Left renal cortex interstitium (tissue), 4 donors: Measurements from ENCODE around the gene FAM107B. TPM values are rescaled to one million over a fixed set of nuclear protein-coding genes. Genes with fewer than 3 reads are reported as not detected.
A peak's percentile ranks its signal among the peaks of the same experiment; 100 is the strongest.
"Not testable (repeated sequence)": the region's sequence is repeated elsewhere in the genome, so short reads cannot be mapped to it uniquely, and the experiment has no call there.

ENCODE experiments used
- DNase-seq, 4 donors: peaks; one replicate each; pipeline ENCODE4 v3.0.0-alpha.2; 2013; ENCODE audit warnings: low read depth in 4 of 4, low spot score in 2 of 4, missing footprints in 1 of 4
- polyA plus RNA-seq, 4 donors: library from polyadenylated mRNA; unstranded; fragments of 120-200 nt; gene quantifications; one replicate each; pipeline ENCODE4 v1.2.1, GENCODE V29; 2013; ENCODE audit not compliant: insufficient read length in 4 of 4

Gene FAM107B
- polyA plus RNA-seq, 4 donors: 78.9 to 113 (median 87.7) TPM

- DNase-seq: no peak
These were observed 169.3 kb downstream of the FAM107B start for GRCh38 chr10:14605231-14605925.

- peak in 2 of 4 donors; percentile 67 to 73 for DNase-seq
These were observed 170.2 kb downstream of the FAM107B start for GRCh38 chr10:14604181-14605142.

DNA sequence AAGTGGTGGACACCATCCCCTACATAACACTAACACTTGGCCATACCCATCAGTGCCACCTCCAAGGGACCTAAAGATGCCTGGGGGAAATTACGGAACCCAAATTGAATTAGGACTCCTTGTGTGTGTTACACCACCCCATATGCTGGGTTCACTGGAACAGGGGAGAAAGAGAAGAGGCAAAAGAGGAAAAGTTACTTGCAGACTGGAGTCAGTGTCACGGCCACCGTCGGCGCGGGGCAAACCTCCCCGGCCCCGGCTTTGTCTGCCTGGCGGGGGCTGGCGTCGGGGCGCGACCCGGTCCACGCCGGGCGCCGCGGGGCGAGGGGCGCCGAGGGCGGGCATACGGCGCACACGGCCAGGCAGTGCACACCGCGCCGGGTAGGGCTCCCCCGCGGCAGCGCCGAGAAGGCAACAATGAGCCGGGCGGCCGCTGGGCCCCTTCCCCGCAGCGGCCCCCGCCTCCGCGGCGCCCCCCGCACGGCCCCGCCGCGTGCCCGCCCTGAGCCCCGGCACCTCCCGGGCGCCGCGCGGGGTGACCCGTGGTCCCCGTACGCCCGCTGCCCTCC is 171.1 kb downstream of the FAM107B start:
- DNase-seq: no peak

GRCh38 chr10:14602807-14603533 is 171.7 kb downstream of the FAM107B start:
- no peak for DNase-seq

DNA sequence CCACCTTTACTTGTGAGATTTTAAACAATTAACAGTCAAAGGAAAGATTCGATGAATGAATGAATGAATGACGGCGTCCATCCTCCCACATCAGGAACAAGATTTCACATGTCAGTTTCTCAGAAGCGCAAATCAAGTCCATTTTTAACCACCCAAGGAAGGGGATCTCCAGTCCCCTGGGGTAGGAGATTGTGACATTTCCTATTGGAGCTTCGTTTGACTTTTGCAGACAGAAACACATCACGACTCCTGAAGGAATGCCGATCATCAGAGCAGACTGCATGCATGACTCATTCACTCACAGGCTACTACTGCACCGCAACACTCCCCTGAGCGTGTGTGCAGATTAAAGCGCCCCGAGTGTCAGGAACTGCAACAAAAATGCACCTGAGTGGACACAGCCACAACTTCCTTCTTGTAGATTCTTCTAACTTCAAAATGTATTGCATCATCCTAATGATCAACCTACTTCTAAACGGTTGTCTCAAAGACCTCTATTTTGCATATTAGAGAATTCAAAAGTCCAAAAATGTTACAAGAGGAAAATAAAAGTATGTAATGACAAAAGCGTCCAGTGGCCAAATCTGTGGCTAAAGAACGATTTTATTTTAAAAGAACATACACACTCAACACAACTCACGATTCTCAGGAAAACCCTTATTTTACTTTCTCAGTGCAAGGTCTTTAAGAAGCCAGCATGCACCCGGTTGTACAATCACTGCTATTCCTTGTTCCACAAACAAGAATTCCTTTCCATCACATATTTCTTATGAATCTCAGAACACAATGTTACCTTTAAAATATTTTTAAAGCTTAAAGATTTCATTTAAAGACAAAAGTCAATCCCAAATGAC is 172.6 kb downstream of the FAM107B start:
- DNase-seq: no peak

GRCh38 chr10:14601326-14601725 is 173.4 kb downstream of the FAM107B start:
- no peak for DNase-seq

GRCh38 chr10:14600065-14600464 is 174.6 kb downstream of the FAM107B start:
- DNase-seq: no peak

GRCh38 chr10:14598809-14599764 is 175.6 kb downstream of the FAM107B start:
- no peak for DNase-seq

DNA sequence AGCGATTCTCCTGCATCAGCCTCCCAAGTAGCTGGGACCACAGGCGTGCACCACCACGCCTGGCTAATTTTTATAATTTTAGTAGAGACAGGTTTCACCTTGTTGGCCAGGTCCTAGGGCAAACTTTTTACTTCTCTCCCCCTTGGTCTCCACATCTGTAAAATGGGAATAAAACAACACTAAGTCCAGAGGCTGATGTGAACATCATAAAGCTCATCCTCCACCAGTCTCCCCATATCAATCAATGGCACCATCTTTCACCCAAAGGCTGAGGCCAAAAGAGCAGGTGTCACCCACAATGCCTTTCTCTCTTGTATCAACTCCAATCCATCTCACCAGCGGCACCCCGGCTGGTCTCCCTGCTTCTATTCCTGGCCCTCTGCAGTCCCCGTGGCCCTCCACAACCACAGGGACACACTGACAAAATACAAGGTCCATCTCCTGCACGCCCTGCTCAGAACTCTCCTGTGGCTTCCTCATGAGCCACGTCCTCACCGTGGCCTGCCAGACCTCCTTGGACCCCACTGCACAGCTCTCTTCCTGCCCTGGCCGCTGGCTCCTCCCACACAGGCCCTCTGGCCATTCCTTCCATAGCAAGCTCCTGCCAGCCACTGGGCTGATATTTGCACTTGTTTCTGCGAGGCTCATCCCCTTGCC is 179.0 kb downstream of the FAM107B start:
- DNase-seq: no peak

GRCh38 chr10:14594878-14595525 is 179.7 kb downstream of the FAM107B start:
- DNase-seq: no peak

GRCh38 chr10:14593806-14594205 is 180.9 kb downstream of the FAM107B start:
- DNase-seq: no peak

DNA sequence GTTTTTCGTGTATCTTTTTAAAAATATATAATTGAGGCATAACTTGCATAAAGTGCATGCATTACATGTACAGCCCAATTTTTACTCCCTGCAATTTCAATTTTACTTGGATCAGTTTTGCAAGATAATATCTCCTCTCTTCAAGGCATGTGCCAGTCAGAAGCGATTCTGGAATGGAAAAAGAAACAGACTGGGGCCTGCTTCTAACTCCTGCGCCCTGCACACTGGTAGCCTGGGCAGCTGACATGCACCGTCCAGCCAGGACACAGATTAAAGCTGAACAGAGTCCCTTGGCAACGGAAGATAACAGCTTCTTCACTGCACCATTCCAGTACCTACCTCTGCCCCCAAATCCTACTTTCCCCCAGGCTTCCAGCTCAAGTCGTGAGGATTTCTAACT is 182.1 kb downstream of the FAM107B start:
- DNase-seq: no peak

GRCh38 chr10:14592026-14592425 is 182.7 kb downstream of the FAM107B start:
- no peak for DNase-seq

DNA sequence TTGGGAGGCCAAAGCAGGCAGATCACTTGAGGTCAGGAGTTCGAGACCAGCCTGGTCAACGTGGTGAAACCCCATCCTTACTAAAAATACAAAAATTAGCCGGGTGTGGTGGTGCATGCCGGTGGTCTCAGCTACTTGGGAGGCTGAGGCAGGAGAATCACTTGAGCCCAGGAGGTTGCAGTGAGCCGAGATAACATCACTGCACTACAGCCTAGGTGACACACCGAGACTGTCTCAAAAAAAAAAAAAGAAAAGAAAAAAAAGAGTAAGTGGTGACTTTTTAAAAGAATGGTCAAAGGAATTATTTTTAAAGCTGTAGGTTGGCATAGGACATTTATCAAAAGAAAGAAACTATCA is 185.8 kb downstream of the FAM107B start:
- DNase-seq: not testable (repeated sequence)

- peak in 1 of 4 donors; percentile 37 for DNase-seq
These were observed 186.4 kb downstream of the FAM107B start for GRCh38 chr10:14588084-14588937.

DNA sequence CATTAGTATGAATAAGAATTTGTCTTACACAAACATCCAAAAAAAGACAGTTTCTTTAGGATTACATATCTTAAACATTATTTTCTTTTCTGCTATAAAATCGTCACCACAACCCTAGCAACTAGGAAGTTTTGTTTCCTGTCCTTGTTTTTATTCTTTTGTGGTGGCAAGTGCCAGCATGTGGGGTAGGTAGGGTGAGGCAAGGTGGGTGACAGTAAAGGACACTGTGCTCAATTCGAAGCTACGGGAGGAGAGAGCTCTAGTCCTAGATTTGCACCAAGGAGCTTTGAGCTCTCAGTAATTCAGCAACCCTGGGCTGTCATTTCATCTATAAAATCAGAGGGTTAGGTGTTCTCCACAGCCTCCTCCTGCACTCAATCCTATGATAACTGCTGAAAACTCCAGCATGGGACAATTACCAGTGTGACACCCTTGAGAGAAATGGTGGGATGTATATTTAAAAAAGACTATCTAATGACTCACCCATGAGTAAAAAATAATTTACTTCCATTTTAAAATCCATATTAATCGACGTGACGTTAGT is 187.1 kb downstream of the FAM107B start:
- DNase-seq: no peak
